GM18861 (cell line): ENCODE measurements around the gene ADIG.
"Not testable (repeated sequence)": the region's sequence is repeated elsewhere in the genome, so short reads cannot be mapped to it uniquely, and the experiment has no call there.

Experiments
- ATAC-seq: cut with Tn5 transposase; IDR thresholded peaks from one replicate; pipeline ENCODE4 v1.9.1; 2021; ENCODE audit not compliant: unreplicated experiment

ADIG gene

DNA sequence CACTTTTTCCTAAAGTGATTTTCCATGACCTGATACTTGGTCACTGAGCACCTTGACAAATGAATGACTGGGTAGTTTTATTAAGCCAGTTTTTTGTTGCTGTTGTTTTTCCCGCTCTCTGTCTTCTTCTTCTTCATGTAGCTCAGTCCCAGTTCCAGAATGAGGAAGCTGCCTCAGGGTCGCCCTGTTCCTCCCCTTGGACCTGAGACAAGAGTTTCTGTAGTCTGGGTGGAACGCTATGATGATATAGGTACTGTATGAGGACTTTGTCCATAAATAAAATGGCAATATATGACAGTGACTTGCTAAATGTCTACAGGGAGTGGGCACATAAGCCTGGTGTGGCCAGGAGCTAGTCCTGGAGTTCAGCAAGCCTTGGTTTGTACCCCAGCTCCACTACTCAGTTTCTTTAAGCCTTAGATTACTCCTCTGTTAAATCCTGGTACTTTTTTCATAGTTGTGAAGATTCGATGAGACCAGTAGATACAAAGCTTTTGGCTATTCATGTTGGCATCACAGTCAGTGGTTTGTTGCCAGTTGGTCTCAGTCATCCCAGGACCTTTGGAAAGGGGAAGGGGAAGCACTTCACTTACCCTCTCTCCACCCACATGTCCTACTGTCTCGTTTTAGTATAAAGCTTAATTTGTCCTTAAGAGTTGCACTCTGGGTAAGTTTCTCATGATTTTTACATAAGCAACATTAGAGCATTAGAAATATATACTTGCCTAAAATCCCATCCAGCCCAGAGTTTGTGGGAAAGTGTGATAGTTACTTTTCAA lies 11.1 kb upstream of the ADIG start:
- ATAC-seq, result no peak

DNA sequence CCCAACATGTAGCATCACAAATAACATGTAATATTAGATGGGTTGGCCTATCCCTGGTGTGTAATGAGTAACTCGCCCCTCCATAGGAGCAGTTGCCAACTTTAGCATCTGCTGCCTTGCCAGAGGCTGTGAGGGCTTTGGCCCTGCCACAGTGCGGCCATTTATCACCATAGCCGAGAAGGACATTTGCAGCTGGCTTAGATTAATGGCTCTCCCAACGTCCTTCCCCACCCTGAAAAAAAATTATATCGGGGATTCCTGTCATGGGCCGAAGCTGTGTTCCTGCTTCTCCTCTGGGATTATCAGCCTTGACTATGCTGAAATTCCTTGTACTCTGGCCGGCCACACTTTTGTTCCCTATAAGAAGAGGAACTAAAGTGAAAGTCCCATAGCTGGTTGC lies 7.6 kb upstream of the ADIG start:
- ATAC-seq, result no peak

DNA sequence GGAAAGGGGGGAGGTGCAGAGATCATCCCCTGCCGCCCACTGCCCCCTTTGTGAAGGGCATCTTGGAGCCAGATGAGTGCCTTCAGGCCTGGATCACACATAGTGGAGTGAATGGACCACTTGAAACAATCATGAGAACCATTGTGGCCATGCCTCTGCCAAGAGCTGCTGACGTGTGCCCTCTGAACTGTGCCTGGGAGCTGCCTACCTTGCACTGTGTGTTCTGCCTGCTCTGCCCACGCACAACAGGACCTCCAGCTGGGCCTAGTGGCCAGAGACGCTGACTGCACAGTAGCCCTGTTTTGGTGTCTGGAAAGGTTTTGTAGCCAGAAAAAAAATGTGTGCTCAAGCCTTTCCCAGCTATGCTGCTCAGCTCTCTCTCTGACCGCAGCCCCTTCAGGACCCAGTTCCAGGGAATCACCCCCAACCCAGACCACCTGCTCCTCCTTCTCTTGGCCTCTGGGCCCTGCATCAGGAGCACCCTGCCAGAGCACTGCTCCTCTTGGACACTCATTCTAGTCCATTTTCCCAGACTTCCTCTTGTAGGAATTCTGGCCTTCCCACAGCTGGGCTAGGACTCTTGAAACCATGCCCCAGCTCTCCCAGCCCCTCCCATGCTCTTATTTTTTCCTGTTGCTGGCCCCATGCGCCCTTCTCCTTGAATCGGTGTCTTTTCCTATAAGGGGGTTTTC lies 1.6 kb upstream of the ADIG start:
- ATAC-seq, result no peak

DNA sequence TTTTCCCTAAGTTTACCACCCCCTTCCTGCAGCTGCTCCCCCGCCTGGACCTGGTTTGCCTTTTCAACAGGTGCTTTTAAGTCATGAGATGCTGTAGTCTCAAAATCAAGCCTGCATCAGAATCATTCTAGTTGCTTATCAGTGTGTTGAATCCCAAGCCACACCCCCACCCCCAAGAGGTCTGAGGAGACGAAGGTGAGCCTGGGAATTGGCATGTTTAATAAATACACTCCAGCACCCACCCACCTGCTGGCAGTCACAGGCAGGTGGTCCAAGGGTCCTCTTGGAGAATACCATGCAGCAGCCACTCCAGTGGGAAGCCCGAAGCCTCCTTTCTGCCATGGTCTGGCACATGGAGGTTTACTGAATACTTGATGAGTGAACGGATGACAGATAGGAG lies 1.1 kb upstream of the ADIG start:
- no peak for ATAC-seq

DNA sequence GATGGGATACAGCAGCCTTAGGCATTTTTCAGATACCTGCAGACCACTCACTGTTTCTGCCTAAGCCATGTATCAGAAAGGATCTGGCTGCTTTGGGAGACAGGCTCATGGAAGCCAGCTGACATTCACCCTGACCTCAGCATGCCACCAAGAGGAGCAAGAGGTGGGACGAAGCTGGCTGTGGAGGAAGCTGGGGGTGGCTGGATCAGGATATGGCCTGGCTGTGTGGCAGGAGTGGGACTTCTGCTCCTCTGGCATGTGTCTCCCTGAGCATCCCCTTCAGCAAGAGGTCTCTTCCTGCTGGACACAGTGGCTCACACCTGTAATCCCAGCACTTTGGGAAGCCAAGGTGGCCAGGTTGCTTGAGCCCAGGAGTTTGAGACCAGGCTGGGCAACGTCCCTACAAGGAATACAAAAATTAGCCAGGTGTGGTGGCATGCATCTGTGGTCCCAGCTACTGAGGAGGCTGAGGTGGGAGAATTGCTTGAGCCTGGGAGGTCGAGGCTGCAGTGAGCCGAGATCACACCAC lies 897 bp downstream of the ADIG start:
- ATAC-seq, result no peak

DNA sequence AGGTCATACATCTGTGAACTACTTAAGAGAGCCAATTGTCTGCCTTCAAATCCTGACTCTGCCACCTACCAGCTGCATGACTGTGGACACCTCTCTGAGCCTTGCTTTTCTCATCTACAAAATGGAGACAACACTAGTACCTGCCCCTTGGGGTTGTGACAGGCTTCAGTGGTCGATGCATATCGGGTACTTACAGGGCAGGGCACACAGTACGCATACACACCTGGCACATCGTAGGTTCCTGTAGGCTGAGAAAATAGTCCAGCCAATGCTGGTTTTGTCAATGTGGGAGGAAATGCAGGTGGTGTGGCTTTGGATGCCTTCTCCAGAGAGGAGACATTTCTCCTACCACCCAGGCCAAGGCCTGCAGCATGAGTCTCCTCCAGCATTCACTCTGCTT lies 2.3 kb downstream of the ADIG start:
- no peak for ATAC-seq

DNA sequence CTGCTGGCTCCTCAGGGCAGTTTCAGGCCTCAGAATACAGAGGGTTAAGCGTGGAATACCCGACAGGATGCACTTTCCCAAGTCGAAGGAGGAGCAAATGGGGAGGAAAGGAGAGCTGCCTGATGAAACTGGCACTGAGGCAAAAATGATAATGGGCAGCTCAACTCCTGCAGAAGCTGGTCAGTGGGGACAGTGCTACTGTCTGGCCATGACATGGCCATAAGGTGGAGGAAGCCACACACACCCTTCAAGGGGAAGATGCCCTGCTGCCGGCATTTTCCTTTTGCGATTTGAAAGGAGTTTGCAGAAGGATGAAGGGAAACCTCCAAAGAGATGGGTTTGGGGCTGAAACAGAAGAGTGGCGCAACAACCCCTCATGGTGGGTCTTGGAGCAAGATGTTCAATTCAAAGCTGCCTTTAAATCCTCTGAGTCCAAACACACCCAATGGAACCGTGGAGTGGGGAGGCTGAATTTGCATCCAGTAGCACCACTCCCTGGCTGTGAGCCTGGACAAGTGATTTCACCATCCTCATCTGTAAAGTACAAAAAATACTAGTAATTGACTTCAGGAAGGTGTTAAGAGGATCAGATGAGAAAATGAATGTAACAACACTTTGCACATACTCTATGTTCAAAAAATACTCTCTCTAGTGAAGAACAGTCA lies 3.2 kb downstream of the ADIG start:
- ATAC-seq, result no peak

DNA sequence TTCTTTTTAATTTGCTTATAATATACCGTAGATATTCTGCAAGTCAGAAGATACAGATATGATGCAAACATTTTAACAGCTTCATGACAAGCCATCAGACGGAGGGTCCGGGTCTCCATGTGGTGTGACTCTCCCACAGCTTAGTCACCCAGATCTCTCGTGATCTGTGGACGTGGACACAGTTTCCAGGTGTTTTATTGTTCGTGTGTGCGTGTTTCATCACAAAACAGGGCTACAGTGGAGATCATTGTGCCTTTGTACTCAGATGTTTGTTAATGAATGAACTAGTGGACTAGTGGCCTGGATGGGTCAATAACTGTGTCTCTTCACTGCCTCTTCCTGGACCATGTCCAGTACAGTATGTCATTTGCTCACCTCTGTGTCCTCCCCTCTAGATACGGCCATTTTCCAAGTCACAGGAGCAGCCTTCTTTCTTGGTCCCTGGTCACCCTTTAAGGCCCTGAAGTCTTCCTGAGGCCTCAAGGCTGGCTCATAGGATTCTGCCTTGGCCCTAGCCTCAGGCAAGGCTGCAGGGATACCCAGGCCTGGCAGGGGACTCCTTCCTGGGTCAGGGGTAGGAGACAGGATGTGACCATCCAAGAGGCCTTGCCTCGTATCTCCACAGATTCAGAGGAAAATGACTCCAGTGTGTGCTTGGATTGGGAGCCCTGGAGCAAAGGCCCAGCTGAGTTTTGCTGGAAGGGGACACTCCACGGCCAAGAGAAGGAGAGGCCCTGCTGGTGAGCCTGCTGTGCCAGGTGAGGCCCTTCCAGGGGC lies 4.6 kb downstream of the ADIG start:
- ATAC-seq, result no peak

DNA sequence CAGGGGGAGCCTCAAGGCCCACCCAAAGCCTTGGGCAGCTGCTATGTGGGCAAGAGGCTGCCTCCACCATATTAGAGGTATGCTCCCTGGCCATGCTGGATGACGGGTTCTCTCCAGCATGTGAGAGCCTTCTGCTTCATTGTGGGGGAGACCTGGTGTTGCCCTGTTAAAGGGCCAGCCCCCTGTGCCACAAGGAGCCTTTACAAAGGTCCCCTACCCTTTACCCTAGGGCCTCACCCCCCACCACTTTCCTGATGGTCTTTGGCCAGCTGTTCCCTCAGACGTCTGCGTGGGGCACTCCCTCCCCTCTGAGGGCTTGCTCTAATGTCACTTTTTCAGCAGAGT lies 5.2 kb downstream of the ADIG start:
- ATAC-seq, result no peak

DNA sequence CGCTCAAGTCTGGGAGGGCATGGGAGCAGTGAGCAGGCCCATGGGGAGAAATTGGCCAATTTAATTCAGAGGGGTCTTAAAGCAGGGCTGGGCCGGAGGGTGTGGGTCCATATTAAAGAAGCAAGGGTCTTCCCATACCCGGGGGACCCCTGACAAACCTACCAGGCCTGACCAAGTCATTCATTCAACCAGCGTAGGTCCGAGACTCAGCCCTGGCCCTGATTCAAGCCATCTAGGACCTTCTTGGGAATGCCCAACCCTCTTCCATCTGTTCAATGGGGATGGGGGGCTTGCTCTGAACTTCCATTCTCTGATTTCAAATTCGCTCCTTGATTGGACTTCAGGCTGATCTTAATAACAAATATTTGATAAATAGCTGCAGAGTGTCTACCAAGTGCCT lies 7.3 kb downstream of the ADIG start:
- no peak for ATAC-seq

DNA sequence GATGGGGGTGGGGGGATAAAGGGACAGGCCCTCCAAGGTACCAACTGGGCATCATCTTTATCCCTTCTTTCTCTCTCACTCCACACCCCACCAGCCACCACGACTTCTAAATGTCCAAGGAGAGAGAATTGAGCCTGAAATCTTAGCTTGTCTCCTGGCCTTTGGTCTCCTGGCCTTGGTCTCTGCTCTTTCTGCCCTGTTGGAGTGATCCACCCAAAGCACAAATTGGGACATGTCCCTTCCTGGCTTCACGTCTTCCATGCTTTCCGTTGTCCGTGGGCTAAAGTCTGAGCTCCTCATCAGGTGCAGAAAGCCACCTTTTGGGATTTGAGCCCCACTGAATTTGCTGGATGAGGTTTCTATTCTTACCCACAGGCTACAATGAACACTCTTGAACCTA lies 8.4 kb downstream of the ADIG start:
- ATAC-seq, result no peak

DNA sequence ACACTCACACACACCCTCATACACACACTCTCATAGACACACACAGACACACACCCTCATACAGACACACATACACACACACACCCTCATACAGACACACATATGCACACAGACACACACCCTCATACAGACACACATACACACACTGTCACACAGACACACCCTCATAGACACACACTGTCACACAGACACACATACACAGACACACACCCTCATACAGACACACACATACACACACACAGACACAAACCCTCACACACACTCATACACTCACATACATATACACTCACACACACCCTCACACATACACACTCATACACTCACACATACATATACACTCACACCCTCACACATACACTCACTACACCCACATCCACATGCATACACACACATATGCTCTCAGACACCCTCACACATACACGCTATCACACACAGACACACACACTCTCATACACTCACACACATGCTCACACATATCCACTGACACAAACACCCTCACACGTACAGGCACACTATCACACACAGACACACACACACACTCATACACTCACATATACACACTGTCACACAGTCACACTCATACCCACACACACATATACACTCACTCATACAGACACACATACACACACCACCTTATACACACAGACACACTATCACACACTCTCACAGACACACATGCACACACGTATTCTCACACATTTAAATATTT lies 9.1 kb downstream of the ADIG start:
- ATAC-seq, result no peak

DNA sequence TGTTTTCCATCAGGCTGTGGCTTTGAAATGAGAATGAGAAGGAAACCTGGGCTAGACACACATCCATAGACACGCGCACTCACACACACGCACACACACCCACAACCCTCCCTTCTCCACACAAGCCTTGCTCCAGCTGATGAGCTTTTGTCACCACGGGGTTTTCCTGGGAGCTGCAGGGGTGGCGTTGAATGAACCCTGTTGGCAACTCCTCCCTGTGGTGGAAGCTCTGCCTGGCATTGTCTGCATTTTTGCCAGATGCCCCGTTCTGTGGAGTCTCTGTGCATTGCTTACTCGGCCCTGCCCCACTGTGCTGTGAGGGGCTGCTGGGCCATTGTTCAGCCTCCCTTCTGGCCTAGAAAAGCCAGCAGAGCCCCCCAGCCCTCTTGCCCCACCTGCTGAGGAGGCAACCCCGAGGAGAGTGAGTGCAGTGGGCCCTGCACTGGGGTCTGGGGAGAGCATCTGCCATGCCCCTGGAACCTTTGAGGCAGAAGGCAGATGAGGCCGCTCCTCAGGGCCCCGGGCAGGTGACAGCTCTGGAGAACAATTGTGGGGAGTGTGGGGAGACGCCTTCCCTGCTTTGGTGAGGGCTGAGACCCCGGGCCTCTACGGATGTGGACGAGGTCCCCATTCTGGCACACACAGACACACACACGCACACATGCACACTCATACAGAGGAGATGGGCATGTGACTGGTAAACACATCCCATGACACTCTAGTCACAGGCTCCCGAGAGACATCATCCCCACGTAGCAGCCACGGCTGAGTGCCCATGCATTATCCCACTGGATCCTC lies 9.9 kb downstream of the ADIG start:
- no peak for ATAC-seq

DNA sequence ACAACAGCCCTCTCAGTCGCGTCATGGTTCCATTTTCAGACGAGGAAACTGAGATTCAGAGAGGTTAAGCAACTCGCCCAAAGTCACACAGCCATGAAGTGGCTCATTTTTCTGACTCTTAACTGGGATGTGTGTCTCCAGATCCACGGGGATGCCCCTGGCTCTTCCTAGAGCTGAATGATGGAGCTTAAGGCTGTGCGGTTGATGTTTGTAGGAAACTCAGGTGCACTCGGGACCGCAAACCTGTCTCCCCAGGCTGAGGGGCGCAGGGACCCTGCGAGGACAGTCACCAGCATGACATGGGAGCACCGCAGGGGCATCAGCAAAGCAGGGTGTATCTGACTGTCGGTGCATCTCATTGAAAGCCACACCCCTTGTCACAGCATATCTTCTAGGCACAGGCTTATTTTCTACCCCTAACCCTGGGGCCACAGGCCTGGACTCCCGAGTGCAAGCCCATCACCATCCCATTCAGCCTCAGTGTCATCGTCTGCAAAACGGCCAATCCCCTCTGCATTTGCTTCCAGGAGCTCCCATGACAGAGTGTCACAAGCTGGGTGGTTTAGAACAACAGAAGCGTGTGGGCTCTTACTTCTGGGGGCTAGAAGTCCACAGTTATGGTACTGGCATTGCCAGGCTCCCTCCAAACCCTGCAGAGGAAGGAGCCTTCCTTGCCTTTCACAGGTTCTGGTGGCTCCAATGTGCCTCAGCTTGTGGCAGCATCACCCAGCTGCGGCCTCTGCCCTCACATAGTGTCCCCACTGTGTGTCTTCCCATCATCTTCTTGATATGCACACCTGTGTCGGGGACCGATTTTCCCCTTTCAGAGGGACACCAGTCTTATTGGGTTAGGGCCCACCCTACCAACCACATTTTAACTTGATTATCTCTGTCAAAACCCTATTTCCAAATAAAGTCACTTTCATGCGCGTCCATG lies 10.7 kb downstream of the ADIG start:
- no peak for ATAC-seq

DNA sequence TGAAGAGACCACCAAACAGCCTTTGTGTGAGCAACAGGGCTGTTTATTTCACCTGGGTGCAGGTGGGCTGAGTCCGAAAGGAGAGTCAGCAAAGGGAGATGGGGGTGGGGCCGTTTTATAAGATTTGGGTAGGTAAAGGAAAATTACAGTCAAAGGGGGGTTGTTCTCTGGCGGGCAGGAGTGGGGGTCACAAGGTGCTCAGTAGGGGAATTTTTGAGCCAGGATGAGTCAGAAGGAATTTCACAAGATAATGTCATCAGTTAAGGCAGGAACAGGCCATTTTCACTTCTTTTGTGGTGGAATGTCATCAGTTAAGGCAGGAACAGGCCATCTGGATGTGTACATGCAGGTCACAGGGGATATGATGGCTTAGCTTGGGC lies 11.4 kb downstream of the ADIG start:
- ATAC-seq, result not testable (repeated sequence)

DNA sequence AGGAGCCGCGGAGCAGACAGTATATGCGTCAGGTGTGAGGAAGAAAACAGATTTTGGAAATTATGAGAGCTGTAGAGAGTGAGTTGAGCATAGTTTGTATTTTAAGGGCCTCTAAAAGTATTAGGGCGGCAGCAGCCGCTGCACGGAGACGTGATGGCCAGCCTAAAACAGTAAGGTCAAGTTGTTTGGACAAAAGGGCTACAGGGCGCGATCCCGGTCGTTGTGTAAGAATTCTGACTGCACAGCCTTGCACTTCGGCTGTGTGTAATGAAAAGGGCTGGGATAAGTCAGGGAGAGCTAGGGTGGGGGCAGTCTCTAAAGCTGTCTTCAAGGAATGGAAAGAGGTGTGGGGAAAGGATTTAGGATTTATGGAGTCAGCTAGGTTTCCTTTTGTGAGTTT lies 13.3 kb downstream of the ADIG start:
- not testable (repeated sequence) for ATAC-seq

DNA sequence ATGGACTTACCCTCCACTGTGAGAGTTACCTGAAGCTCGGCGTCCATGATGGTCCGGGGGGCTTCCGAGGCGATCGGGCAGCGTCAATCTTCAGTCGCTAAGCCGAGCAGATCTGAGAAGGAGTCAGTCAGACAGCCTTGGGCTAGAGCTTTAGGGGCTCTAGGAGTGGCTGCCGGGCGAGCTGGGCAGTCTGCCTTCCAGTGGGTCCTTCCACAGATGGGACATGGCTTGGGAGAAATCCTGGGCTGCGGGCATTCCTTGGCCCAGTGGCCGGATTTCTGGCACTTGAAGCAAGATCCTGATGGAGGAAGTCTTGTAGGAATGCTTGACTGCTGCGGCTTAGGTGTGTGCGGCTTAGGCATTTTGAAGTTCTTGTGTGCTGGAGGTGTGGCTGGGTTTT lies 14.9 kb downstream of the ADIG start:
- not testable (repeated sequence) for ATAC-seq

DNA sequence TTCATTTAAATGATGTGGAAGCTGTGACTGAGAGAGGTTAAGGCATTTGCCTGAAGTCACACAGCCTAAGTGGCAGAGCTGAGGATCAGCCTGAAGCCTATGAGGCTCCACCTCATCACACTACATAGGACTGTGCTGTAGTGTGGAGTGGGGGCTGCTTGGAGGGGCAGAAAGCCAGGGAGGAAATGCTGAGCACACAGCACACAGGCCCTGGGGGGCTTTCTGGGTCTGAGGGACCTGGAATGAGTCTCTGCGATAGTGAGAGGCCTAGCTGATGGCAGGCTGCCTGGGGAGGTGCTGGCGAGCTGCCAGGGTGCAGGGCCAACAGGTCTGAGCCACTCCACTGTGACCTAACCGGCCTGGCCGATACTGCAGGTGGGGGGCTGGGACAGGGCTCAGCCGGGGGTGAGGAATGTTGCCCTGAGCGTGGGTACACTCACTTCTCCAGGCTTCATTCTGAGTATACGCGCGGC lies 18.4 kb downstream of the ADIG start:
- no peak for ATAC-seq

DNA sequence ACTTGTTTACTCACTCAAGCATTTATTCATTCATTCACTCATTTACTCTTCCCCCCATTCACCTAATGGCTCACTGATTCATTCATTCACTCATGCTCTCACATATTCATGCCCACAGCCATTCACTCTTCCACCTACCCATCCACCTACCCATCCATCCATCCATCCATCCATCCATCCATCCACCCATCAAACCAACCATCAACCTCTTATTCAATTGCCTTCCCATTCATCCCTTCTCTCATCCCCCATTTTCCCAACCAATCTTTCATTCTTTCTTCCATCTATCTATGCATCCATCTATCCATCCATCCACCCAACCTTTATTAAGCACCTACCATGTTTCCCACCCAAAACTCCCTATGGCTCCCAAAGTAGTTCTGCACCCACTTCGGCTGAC lies 19.1 kb downstream of the ADIG start:
- no peak for ATAC-seq
